HFFc6 (cell line): ENCODE results near the gene DPYSL3. TPM values are rescaled to one million over a fixed set of nuclear protein-coding genes. Genes with fewer than 3 reads are reported as not detected.

ENCODE experiments used
- DNase-seq: peaks from one replicate; pipeline ENCODE4 v3.0.0-alpha.2; 2018
- H3K27ac Mint-ChIP-seq: 2 replicates; pipeline ENCODE4 v1.8.0; 2020; ENCODE audit warnings: mild to moderate bottlenecking, mixed read lengths
- H3K27me3 Mint-ChIP-seq: 2 replicates; pipeline ENCODE4 v1.8.0; 2021; ENCODE audit warnings: mild to moderate bottlenecking, moderate library complexity, mixed read lengths; ENCODE audit not compliant: insufficient read depth
- H3K36me3 Mint-ChIP-seq: 2 replicates; pipeline ENCODE4 v1.8.0; 2021; ENCODE audit warnings: low read depth, mixed read lengths
- H3K4me1 Mint-ChIP-seq: 2 replicates; pipeline ENCODE4 v1.8.0; 2020; ENCODE audit warnings: low read depth, mixed read lengths
- H3K4me3 Mint-ChIP-seq: 2 replicates; pipeline ENCODE4 v1.8.0; 2020; ENCODE audit warnings: mild to moderate bottlenecking, moderate library complexity, mixed read lengths
- H3K9me3 Mint-ChIP-seq: 2 replicates; pipeline ENCODE4 v1.8.0; 2020; ENCODE audit warnings: mild to moderate bottlenecking, mixed read lengths
- CTCF ChIP-seq: fragments of 200-600 bp; sonication (generic); IDR thresholded peaks from 2 replicates; pipeline ENCODE4 v1.5.0; 2021; ENCODE audit warnings: antibody characterized with exemption, mild to moderate bottlenecking
- total RNA-seq, 6 experiments: library from RNA; stranded (reverse); fragmentation: NEBNext Ultra II Directional; extraction: Animal tissue kit (Norgen Biotek cat#: 25700); gene quantifications; 2 replicates in 1 of 6; 3 replicates in 5 of 6; pipeline ENCODE4 v1.2.3, GENCODE V29; 2021

Gene DPYSL3
- total RNA-seq, 6 experiments from 2014 or later: 41.9 to 57.7 (median 55.3) TPM

GRCh38 chr5:147484708-147485020 lies 25.2 kb downstream of the DPYSL3 start:
- DNase-seq: no peak
- no peak for TF ChIP-seq CTCF

GRCh38 chr5:147483961-147484707 lies 25.7 kb downstream of the DPYSL3 start:
- DNase-seq: peak; percentile 96
- peaks cover 70% of the 10 kb centered on the region for H3K4me1 Mint-ChIP-seq

More at GRCh38 chr5:147484708-147485020, 25.2 kb downstream of the DPYSL3 start:
- Mint-ChIP-seq H3K4me1 (peaks cover 65% of the 10 kb centered on the region), H3K27ac (peak overlapping the region; percentile 98), H3K9me3 (no peaks in the 10 kb centered on the region), H3K36me3 (peaks cover 9% of the 10 kb centered on the region), H3K27me3 (no peaks in the 10 kb centered on the region; the same call in 1 of the 2 replicates), H3K4me3 (peak overlapping the region; percentile 83)

GRCh38 chr5:147483188-147483790 lies 26.6 kb downstream of the DPYSL3 start:
- Mint-ChIP-seq H3K36me3 (peaks cover 4% of the 10 kb centered on the region; the same call in 1 of the 2 replicates), H3K4me3 (peak overlapping the region; percentile 83), H3K27me3 (no peaks in the 10 kb centered on the region; the same call in 1 of the 2 replicates), H3K9me3 (no peaks in the 10 kb centered on the region), H3K4me1 (peaks cover 72% of the 10 kb centered on the region), H3K27ac (peak overlapping the region; percentile 98)
- no peak for TF ChIP-seq CTCF
- no peak for DNase-seq

More at GRCh38 chr5:147483961-147484707, 25.7 kb downstream of the DPYSL3 start:
- peak overlapping the region; percentile 98 for H3K27ac Mint-ChIP-seq
- 0 out of 2 replicates have a peak, but pooled peaks have one; percentile 8 for TF ChIP-seq CTCF
- H3K4me3 Mint-ChIP-seq: peak overlapping the region; percentile 83
- no peaks in the 10 kb centered on the region for H3K9me3 Mint-ChIP-seq
- peaks cover 8% of the 10 kb centered on the region for H3K36me3 Mint-ChIP-seq
- H3K27me3 Mint-ChIP-seq: no peaks in the 10 kb centered on the region; the same call in 1 of the 2 replicates

GRCh38 chr5:147482706-147483180 lies 27.1 kb downstream of the DPYSL3 start:
- Mint-ChIP-seq H3K36me3 (peaks cover 4% of the 10 kb centered on the region; the same call in 1 of the 2 replicates), H3K27ac (peak overlapping the region; percentile 98), H3K9me3 (no peaks in the 10 kb centered on the region), H3K4me3 (0 out of 2 replicates have a peak overlapping the region, but pooled peaks have one; percentile 17), H3K4me1 (peaks cover 72% of the 10 kb centered on the region), H3K27me3 (no peaks in the 10 kb centered on the region; the same call in 1 of the 2 replicates)
- TF ChIP-seq CTCF: no peak
- no peak for DNase-seq

GRCh38 chr5:147481874-147482705 lies 27.8 kb downstream of the DPYSL3 start:
- peak; percentile 47 for DNase-seq
- peak overlapping the region; percentile 98 for H3K27ac Mint-ChIP-seq
- H3K36me3 Mint-ChIP-seq: peaks cover 8% of the 10 kb centered on the region; the same call in 1 of the 2 replicates
- peaks cover 74% of the 10 kb centered on the region for H3K4me1 Mint-ChIP-seq
- no peak for TF ChIP-seq CTCF
- H3K9me3 Mint-ChIP-seq: no peaks in the 10 kb centered on the region
- H3K27me3 Mint-ChIP-seq: no peaks in the 10 kb centered on the region; the same call in 1 of the 2 replicates
- 0 out of 2 replicates have a peak overlapping the region, but pooled peaks have one; percentile 17 for H3K4me3 Mint-ChIP-seq
